Chondrocyte (in vitro differentiated cells): ENCODE measurements around the gene FBXO30. TPM values are rescaled to one million over a fixed set of nuclear protein-coding genes. Genes with fewer than 3 reads are reported as not detected.
A peak's percentile ranks its signal among the peaks of the same experiment; 100 is the strongest.

Source experiments
- DNase-seq: peaks from one replicate; pipeline ENCODE4 v3.0.0; 2021; ENCODE audit warnings: mixed read lengths, low spot score
- H3K27ac Mint-ChIP-seq: one replicate; pipeline ENCODE4 v1.8.0; 2021; ENCODE audit warnings: mild to moderate bottlenecking, moderate library complexity, mixed read lengths; ENCODE audit not compliant: unreplicated experiment
- H3K27me3 Mint-ChIP-seq: 2 replicates; pipeline ENCODE4 v1.8.0; 2021; ENCODE audit warnings: low read depth, mixed read lengths
- H3K36me3 Mint-ChIP-seq: 2 replicates; pipeline ENCODE4 v1.8.0; 2021; ENCODE audit warnings: low read depth, mixed read lengths
- H3K4me1 Mint-ChIP-seq: 2 replicates; pipeline ENCODE4 v1.8.0; 2021; ENCODE audit warnings: low read depth, mild to moderate bottlenecking, mixed read lengths
- H3K4me3 Mint-ChIP-seq: one replicate; pipeline ENCODE4 v1.8.0; 2021; ENCODE audit warnings: mild to moderate bottlenecking, moderate library complexity, mixed read lengths; ENCODE audit not compliant: unreplicated experiment
- H3K9me3 Mint-ChIP-seq: 2 replicates; pipeline ENCODE4 v1.8.0; 2021; ENCODE audit warnings: low read depth, mixed read lengths
- CTCF ChIP-seq: fragments of 200-600 bp; sonication (generic); IDR thresholded peaks from 2 replicates; pipeline ENCODE4 v1.5.0; 2021; ENCODE audit warnings: antibody characterized with exemption, mild to moderate bottlenecking, moderate library complexity
- total RNA-seq: library from RNA; stranded (reverse); gene quantifications from 3 replicates; pipeline ENCODE4 v1.2.1, GENCODE V29; 2021

FBXO30 gene
- total RNA-seq, 1 donor from 2014 or later = 11.0 TPM

GRCh38 chr6:145830612-145831011, 16.0 kb upstream of the FBXO30 start:
- H3K36me3 Mint-ChIP-seq = no peaks in the 10 kb centered on the region
- peak overlapping the region; percentile 18 for H3K27ac Mint-ChIP-seq
- no peaks in the 10 kb centered on the region for H3K27me3 Mint-ChIP-seq
- H3K9me3 Mint-ChIP-seq = no peaks in the 10 kb centered on the region
- no peak for DNase-seq
- H3K4me1 Mint-ChIP-seq = peaks cover 25% of the 10 kb centered on the region
- no peak for TF ChIP-seq CTCF
- no peak overlapping the region for H3K4me3 Mint-ChIP-seq

GRCh38 chr6:145829950-145830349, 15.4 kb upstream of the FBXO30 start:
- H3K27ac Mint-ChIP-seq = peak overlapping the region; percentile 64
- H3K36me3 Mint-ChIP-seq = no peaks in the 10 kb centered on the region
- peaks cover 25% of the 10 kb centered on the region for H3K4me1 Mint-ChIP-seq
- DNase-seq = no peak
- no peak for TF ChIP-seq CTCF
- H3K9me3 Mint-ChIP-seq = no peaks in the 10 kb centered on the region
- no peaks in the 10 kb centered on the region for H3K27me3 Mint-ChIP-seq
- H3K4me3 Mint-ChIP-seq = no peak overlapping the region

GRCh38 chr6:145829102-145829501, 14.5 kb upstream of the FBXO30 start:
- no peak for TF ChIP-seq CTCF
- H3K9me3 Mint-ChIP-seq = no peaks in the 10 kb centered on the region
- peaks cover 25% of the 10 kb centered on the region for H3K4me1 Mint-ChIP-seq
- H3K27ac Mint-ChIP-seq = no peak overlapping the region
- H3K27me3 Mint-ChIP-seq = no peaks in the 10 kb centered on the region
- DNase-seq = no peak
- no peaks in the 10 kb centered on the region for H3K36me3 Mint-ChIP-seq
- no peak overlapping the region for H3K4me3 Mint-ChIP-seq

GRCh38 chr6:145824344-145824743, 9.7 kb upstream of the FBXO30 start:
- Mint-ChIP-seq H3K27ac (no peak overlapping the region), H3K4me3 (no peak overlapping the region), H3K27me3 (no peaks in the 10 kb centered on the region), H3K4me1 (peaks cover 14% of the 10 kb centered on the region), H3K36me3 (no peaks in the 10 kb centered on the region), H3K9me3 (no peaks in the 10 kb centered on the region)
- DNase-seq = no peak
- no peak for TF ChIP-seq CTCF

- H3K27ac Mint-ChIP-seq = no peak overlapping the region
- H3K36me3 Mint-ChIP-seq = no peaks in the 10 kb centered on the region
- no peaks in the 10 kb centered on the region for H3K9me3 Mint-ChIP-seq
- H3K4me3 Mint-ChIP-seq = no peak overlapping the region
- H3K27me3 Mint-ChIP-seq = no peaks in the 10 kb centered on the region
- no peak for DNase-seq
- peaks cover 5% of the 10 kb centered on the region for H3K4me1 Mint-ChIP-seq
- TF ChIP-seq CTCF = no peak
These were observed 8.8 kb upstream of the FBXO30 start for GRCh38 chr6:145823328-145823944.
